GM23338 (cell line): ENCODE data around the gene CCBE1. TPM values are rescaled to one million over a fixed set of nuclear protein-coding genes. Genes with fewer than 3 reads are reported as not detected.

ENCODE experiments used
- ATAC-seq: fragments of 200-7000 bp; cut with Tn5 transposase; 3 replicates; pipeline ENCODE4 v1.9.1; 2020
- DNase-seq: peaks from one replicate; pipeline ENCODE4 v3.0.0-alpha.2; 2015; ENCODE audit warnings: low spot score
- H2AFZ ChIP-seq: fragments of 200-600 bp; sonication (generic); 2 replicates; pipeline ENCODE4 v1.8.0; 2016; ENCODE audit warnings: antibody characterized with exemption, mild to moderate bottlenecking, moderate library complexity
- H3F3A ChIP-seq: fragments of 200-600 bp; sonication (generic); replicated peaks from 2 replicates; pipeline ENCODE4 v1.8.0; 2017; ENCODE audit warnings: antibody characterized with exemption, mixed run types, low read depth
- H3K27ac ChIP-seq: fragments of 200-600 bp; sonication (generic); 2 replicates; pipeline ENCODE4 v1.6.1; 2016; ENCODE audit warnings: low read depth
- H3K27me3 ChIP-seq: fragments of 200-600 bp; sonication (generic); 2 replicates; pipeline ENCODE4 v1.8.0; 2016; ENCODE audit warnings: mild to moderate bottlenecking, mixed run types, moderate library complexity; ENCODE audit not compliant: insufficient read depth
- H3K36me3 ChIP-seq: fragments of 200-600 bp; sonication (generic); 2 replicates; pipeline ENCODE4 v1.8.0; 2016; ENCODE audit warnings: mild to moderate bottlenecking; ENCODE audit not compliant: insufficient read depth
- H3K4me1 ChIP-seq: fragments of 200-600 bp; sonication (generic); 2 replicates; pipeline ENCODE4 v1.8.0; 2016; ENCODE audit warnings: mild to moderate bottlenecking, moderate library complexity; ENCODE audit not compliant: insufficient read depth
- H3K4me2 ChIP-seq: fragments of 200-600 bp; sonication (generic); 2 replicates; pipeline ENCODE4 v1.7.1; 2017; ENCODE audit warnings: mixed run types
- H3K4me3 ChIP-seq: fragments of 200-600 bp; sonication (generic); 2 replicates; pipeline ENCODE4 v1.6.1; 2016; ENCODE audit warnings: mixed run types
- H3K79me2 ChIP-seq: fragments of 200-600 bp; sonication (generic); replicated peaks from 2 replicates; pipeline ENCODE4 v1.8.0; 2017; ENCODE audit warnings: mild to moderate bottlenecking; ENCODE audit not compliant: insufficient read depth
- H3K9me2 ChIP-seq: fragments of 200-600 bp; sonication (generic); 2 replicates; pipeline ENCODE4 v1.8.0; 2017; ENCODE audit not compliant: insufficient read depth
- H4K20me1 ChIP-seq: fragments of 200-600 bp; sonication (generic); replicated peaks from 2 replicates; pipeline ENCODE4 v1.8.0; 2017; ENCODE audit warnings: mild to moderate bottlenecking; ENCODE audit not compliant: insufficient read depth
- H3K27ac Mint-ChIP-seq: 2 replicates; pipeline ENCODE4 v1.8.0; 2020; ENCODE audit warnings: inconsistent platforms, mild to moderate bottlenecking, moderate library complexity, mixed read lengths
- H3K27me3 Mint-ChIP-seq: 3 replicates; pipeline ENCODE4 v1.8.0; 2022; ENCODE audit warnings: low read depth, mild to moderate bottlenecking, moderate library complexity, mixed read lengths, inconsistent platforms; ENCODE audit not compliant: insufficient read depth, poor library complexity
- H3K36me3 Mint-ChIP-seq: 3 replicates; pipeline ENCODE4 v1.8.0; 2021; ENCODE audit warnings: low read depth, mild to moderate bottlenecking, inconsistent platforms, moderate library complexity, mixed read lengths
- H3K4me1 Mint-ChIP-seq: 3 replicates; pipeline ENCODE4 v1.8.0; 2020; ENCODE audit warnings: mild to moderate bottlenecking, inconsistent platforms, mixed read lengths
- H3K4me3 Mint-ChIP-seq: 3 replicates; pipeline ENCODE4 v1.8.0; 2021; ENCODE audit warnings: moderate library complexity, mild to moderate bottlenecking, inconsistent platforms, mixed read lengths
- H3K9me3 Mint-ChIP-seq: 3 replicates; pipeline ENCODE4 v1.8.0; 2020; ENCODE audit warnings: moderate library complexity, mild to moderate bottlenecking, inconsistent platforms, mixed read lengths
- CREB1 ChIP-seq: fragments of 250-450 bp; sonication (Bioruptor Pico); IDR thresholded peaks from 2 replicates; pipeline ENCODE4 v1.5.0; 2020; ENCODE audit warnings: low read depth, mild to moderate bottlenecking, moderate library complexity
- CTCF ChIP-seq, 2 experiments: fragments of 200-600 bp in 1 of 2; sonication (generic) in 1 of 2; conservative IDR thresholded peaks; 2 replicates each; pipeline versions ENCODE4 v1.5.1 to v1.6.1; 2016 to 2017; ENCODE audit warnings: antibody characterized with exemption in 2 of 2, low read depth in 2 of 2, mild to moderate bottlenecking in 2 of 2, moderate library complexity in 1 of 2
- EZH2phosphoT487 ChIP-seq: fragments of 200-600 bp; sonication (generic); IDR thresholded peaks from one replicate; pipeline ENCODE4 v1.8.1; 2018; ENCODE audit warnings: antibody characterized with exemption; ENCODE audit not compliant: unreplicated experiment
- NANOG ChIP-seq: IDR thresholded peaks from 2 replicates; pipeline ENCODE4 v1.6.1; 2016; ENCODE audit warnings: antibody characterized with exemption, borderline replicate concordance
- ZNF331 ChIP-seq: fragments of 250-450 bp; sonication (Bioruptor Pico); IDR thresholded peaks from 2 replicates; pipeline ENCODE4 v1.5.0; 2020; ENCODE audit warnings: low read depth, mild to moderate bottlenecking, moderate library complexity
- ZNF462 ChIP-seq: fragments of 250-450 bp; sonication (Bioruptor Pico); IDR thresholded peaks from 2 replicates; pipeline ENCODE4 v1.5.0; 2020; ENCODE audit warnings: mild to moderate bottlenecking, moderate library complexity
- polyA plus RNA-seq: library from polyadenylated mRNA; unstranded; fragments of >200 nt; fragmentation: Nextera tagmentation; extraction: Ambion mirVana; gene quantifications from 2 replicates; pipeline ENCODE4 v1.2.1, GENCODE V29; 2016
- total RNA-seq: library from RNA; depleted of rRNA; stranded (reverse); fragments of >200 nt; shearing (Covaris generic); gene quantifications from 2 replicates; pipeline ENCODE4 v1.2.3, GENCODE V29; 2014
- TF ChIP-seq, protein P1 (sequence below): IDR thresholded peaks from one replicate; pipeline ENCODE4 v1.6.1; 2018; ENCODE audit warnings: antibody characterized with exemption; ENCODE audit not compliant: unreplicated experiment

The CCBE1 gene
- total and polyA plus RNA-seq, 2 experiments from 2014 or later: 2.1 to 2.6 TPM

GRCh38 chr18:59385191-59385590 lies 312.0 kb downstream of the CCBE1 start (continued):
- no peak for TF ChIP-seq ZNF462
- TF ChIP-seq CREB1 (CRISPR knock-in tag): no peak

DNA sequence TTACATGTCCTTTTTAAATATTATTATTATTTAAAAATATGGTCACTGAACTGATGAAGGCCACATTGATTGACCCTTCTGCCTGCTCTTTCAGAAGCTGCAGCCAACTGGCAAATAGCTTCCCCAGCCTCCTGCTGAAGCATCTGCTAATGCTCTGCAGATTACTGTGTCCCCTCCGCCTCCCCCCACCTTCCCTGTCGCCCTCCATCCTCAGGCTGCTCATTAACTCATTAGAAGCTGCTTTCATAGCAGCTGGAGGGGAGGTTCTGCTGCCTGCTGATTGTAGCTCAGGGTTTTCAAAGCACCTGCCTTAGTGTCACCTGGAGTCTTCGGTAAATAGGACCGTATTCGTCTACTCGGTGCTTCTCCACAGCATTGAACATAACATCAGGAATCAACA lies 313.4 kb downstream of the CCBE1 start:
- no peaks in the 10 kb centered on the region for H3K36me3 ChIP-seq
- H3K9me2 ChIP-seq: no peaks in the 10 kb centered on the region
- Mint-ChIP-seq H3K4me1 (peaks cover 40% of the 10 kb centered on the region), H3K36me3 (no peaks in the 10 kb centered on the region), H3K9me3 (no peaks in the 10 kb centered on the region), H3K27ac (no peak overlapping the region), H3K27me3 (peaks cover 2% of the 10 kb centered on the region), H3K4me3 (no peak overlapping the region)
- H3K4me2 ChIP-seq: no peak overlapping the region
- H3K4me1 ChIP-seq: peaks cover 31% of the 10 kb centered on the region
- H3K4me3 ChIP-seq: no peak overlapping the region
- TF ChIP-seq ZNF331 (CRISPR knock-in tag) (no peak), CTCF (conservative IDR thresholded peaks at IDR 0.05; ENCODE audit: low read depth in 2 of 2) (no peak), EZH2phosphoT487 (no peak), NANOG (no peak)
- TF ChIP-seq, protein P1, sequence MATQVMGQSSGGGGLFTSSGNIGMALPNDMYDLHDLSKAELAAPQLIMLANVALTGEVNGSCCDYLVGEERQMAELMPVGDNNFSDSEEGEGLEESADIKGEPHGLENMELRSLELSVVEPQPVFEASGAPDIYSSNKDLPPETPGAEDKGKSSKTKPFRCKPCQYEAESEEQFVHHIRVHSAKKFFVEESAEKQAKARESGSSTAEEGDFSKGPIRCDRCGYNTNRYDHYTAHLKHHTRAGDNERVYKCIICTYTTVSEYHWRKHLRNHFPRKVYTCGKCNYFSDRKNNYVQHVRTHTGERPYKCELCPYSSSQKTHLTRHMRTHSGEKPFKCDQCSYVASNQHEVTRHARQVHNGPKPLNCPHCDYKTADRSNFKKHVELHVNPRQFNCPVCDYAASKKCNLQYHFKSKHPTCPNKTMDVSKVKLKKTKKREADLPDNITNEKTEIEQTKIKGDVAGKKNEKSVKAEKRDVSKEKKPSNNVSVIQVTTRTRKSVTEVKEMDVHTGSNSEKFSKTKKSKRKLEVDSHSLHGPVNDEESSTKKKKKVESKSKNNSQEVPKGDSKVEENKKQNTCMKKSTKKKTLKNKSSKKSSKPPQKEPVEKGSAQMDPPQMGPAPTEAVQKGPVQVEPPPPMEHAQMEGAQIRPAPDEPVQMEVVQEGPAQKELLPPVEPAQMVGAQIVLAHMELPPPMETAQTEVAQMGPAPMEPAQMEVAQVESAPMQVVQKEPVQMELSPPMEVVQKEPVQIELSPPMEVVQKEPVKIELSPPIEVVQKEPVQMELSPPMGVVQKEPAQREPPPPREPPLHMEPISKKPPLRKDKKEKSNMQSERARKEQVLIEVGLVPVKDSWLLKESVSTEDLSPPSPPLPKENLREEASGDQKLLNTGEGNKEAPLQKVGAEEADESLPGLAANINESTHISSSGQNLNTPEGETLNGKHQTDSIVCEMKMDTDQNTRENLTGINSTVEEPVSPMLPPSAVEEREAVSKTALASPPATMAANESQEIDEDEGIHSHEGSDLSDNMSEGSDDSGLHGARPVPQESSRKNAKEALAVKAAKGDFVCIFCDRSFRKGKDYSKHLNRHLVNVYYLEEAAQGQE: no peak
- no peak overlapping the region for H3K27ac ChIP-seq
- H3K79me2 ChIP-seq: no peaks in the 10 kb centered on the region
- H3F3A ChIP-seq: no peaks in the 10 kb centered on the region
- no peak overlapping the region for H2AFZ ChIP-seq
- DNase-seq (no peak), ATAC-seq (no peak)
- peaks cover 6% of the 10 kb centered on the region; the same call in 1 of the 2 replicates for H3K27me3 ChIP-seq
- no peaks in the 10 kb centered on the region for H4K20me1 ChIP-seq
